GM23338 (cell line): ENCODE measurements around the gene PBXIP1. TPM values are rescaled to one million over a fixed set of nuclear protein-coding genes. Genes with fewer than 3 reads are reported as not detected.

ENCODE experiments used
- ATAC-seq: fragments of 200-7000 bp; cut with Tn5 transposase; 3 replicates; pipeline ENCODE4 v1.9.1; 2020
- DNase-seq: peaks from one replicate; pipeline ENCODE4 v3.0.0-alpha.2; 2015; ENCODE audit warnings: low spot score
- H2AFZ ChIP-seq: fragments of 200-600 bp; sonication (generic); 2 replicates; pipeline ENCODE4 v1.8.0; 2016; ENCODE audit warnings: antibody characterized with exemption, mild to moderate bottlenecking, moderate library complexity
- H3F3A ChIP-seq: fragments of 200-600 bp; sonication (generic); replicated peaks from 2 replicates; pipeline ENCODE4 v1.8.0; 2017; ENCODE audit warnings: antibody characterized with exemption, mixed run types, low read depth
- H3K27ac ChIP-seq: fragments of 200-600 bp; sonication (generic); 2 replicates; pipeline ENCODE4 v1.6.1; 2016; ENCODE audit warnings: low read depth
- H3K27me3 ChIP-seq: fragments of 200-600 bp; sonication (generic); 2 replicates; pipeline ENCODE4 v1.8.0; 2016; ENCODE audit warnings: mild to moderate bottlenecking, mixed run types, moderate library complexity; ENCODE audit not compliant: insufficient read depth
- H3K36me3 ChIP-seq: fragments of 200-600 bp; sonication (generic); 2 replicates; pipeline ENCODE4 v1.8.0; 2016; ENCODE audit warnings: mild to moderate bottlenecking; ENCODE audit not compliant: insufficient read depth
- H3K4me1 ChIP-seq: fragments of 200-600 bp; sonication (generic); 2 replicates; pipeline ENCODE4 v1.8.0; 2016; ENCODE audit warnings: mild to moderate bottlenecking, moderate library complexity; ENCODE audit not compliant: insufficient read depth
- H3K4me2 ChIP-seq: fragments of 200-600 bp; sonication (generic); 2 replicates; pipeline ENCODE4 v1.7.1; 2017; ENCODE audit warnings: mixed run types
- H3K4me3 ChIP-seq: fragments of 200-600 bp; sonication (generic); 2 replicates; pipeline ENCODE4 v1.6.1; 2016; ENCODE audit warnings: mixed run types
- H3K79me2 ChIP-seq: fragments of 200-600 bp; sonication (generic); replicated peaks from 2 replicates; pipeline ENCODE4 v1.8.0; 2017; ENCODE audit warnings: mild to moderate bottlenecking; ENCODE audit not compliant: insufficient read depth
- H3K9me2 ChIP-seq: fragments of 200-600 bp; sonication (generic); 2 replicates; pipeline ENCODE4 v1.8.0; 2017; ENCODE audit not compliant: insufficient read depth
- H4K20me1 ChIP-seq: fragments of 200-600 bp; sonication (generic); replicated peaks from 2 replicates; pipeline ENCODE4 v1.8.0; 2017; ENCODE audit warnings: mild to moderate bottlenecking; ENCODE audit not compliant: insufficient read depth
- H3K27ac Mint-ChIP-seq: 2 replicates; pipeline ENCODE4 v1.8.0; 2020; ENCODE audit warnings: inconsistent platforms, mild to moderate bottlenecking, moderate library complexity, mixed read lengths
- H3K27me3 Mint-ChIP-seq: 3 replicates; pipeline ENCODE4 v1.8.0; 2022; ENCODE audit warnings: low read depth, mild to moderate bottlenecking, moderate library complexity, mixed read lengths, inconsistent platforms; ENCODE audit not compliant: insufficient read depth, poor library complexity
- H3K36me3 Mint-ChIP-seq: 3 replicates; pipeline ENCODE4 v1.8.0; 2021; ENCODE audit warnings: low read depth, mild to moderate bottlenecking, inconsistent platforms, moderate library complexity, mixed read lengths
- H3K4me1 Mint-ChIP-seq: 3 replicates; pipeline ENCODE4 v1.8.0; 2020; ENCODE audit warnings: mild to moderate bottlenecking, inconsistent platforms, mixed read lengths
- H3K4me3 Mint-ChIP-seq: 3 replicates; pipeline ENCODE4 v1.8.0; 2021; ENCODE audit warnings: moderate library complexity, mild to moderate bottlenecking, inconsistent platforms, mixed read lengths
- H3K9me3 Mint-ChIP-seq: 3 replicates; pipeline ENCODE4 v1.8.0; 2020; ENCODE audit warnings: moderate library complexity, mild to moderate bottlenecking, inconsistent platforms, mixed read lengths
- EZH2 ChIP-seq: fragments of 200-600 bp; sonication (generic); IDR thresholded peaks from one replicate; pipeline ENCODE4 v1.8.0; 2017; ENCODE audit warnings: antibody characterized with exemption, mild to moderate bottlenecking, low read depth; ENCODE audit not compliant: unreplicated experiment
- EZH2phosphoT487 ChIP-seq: fragments of 200-600 bp; sonication (generic); IDR thresholded peaks from one replicate; pipeline ENCODE4 v1.8.1; 2018; ENCODE audit warnings: antibody characterized with exemption; ENCODE audit not compliant: unreplicated experiment
- NANOG ChIP-seq: IDR thresholded peaks from 2 replicates; pipeline ENCODE4 v1.6.1; 2016; ENCODE audit warnings: antibody characterized with exemption, borderline replicate concordance
- POLR2AphosphoS5 ChIP-seq: IDR thresholded peaks from 2 replicates; pipeline ENCODE4 v1.6.1; 2016; ENCODE audit warnings: antibody characterized with exemption, low read depth
- REST ChIP-seq: IDR thresholded peaks from one replicate; pipeline ENCODE4 v1.6.1; 2018; ENCODE audit warnings: antibody characterized with exemption; ENCODE audit not compliant: unreplicated experiment
- STAT1 ChIP-seq: IDR thresholded peaks from one replicate; pipeline ENCODE4 v1.6.1; 2016; ENCODE audit warnings: antibody characterized with exemption; ENCODE audit not compliant: unreplicated experiment
- polyA plus RNA-seq: library from polyadenylated mRNA; unstranded; fragments of >200 nt; fragmentation: Nextera tagmentation; extraction: Ambion mirVana; gene quantifications from 2 replicates; pipeline ENCODE4 v1.2.1, GENCODE V29; 2016
- total RNA-seq: library from RNA; depleted of rRNA; stranded (reverse); fragments of >200 nt; shearing (Covaris generic); gene quantifications from 2 replicates; pipeline ENCODE4 v1.2.3, GENCODE V29; 2014

Gene PBXIP1
- total and polyA plus RNA-seq, 2 experiments from 2014 or later, result 7.0 to 31.8 TPM

- no peak for TF ChIP-seq EZH2phosphoT487
- TF ChIP-seq NANOG, result no peak
- no peak for TF ChIP-seq EZH2
- no peak for TF ChIP-seq REST
- H3F3A ChIP-seq, result peaks cover 31% of the 10 kb centered on the region
- H3K79me2 ChIP-seq, result peaks cover 42% of the 10 kb centered on the region
- Mint-ChIP-seq H3K36me3 (peaks cover 54% of the 10 kb centered on the region), H3K27me3 (peaks cover 14% of the 10 kb centered on the region), H3K4me3 (no peak overlapping the region), H3K27ac (peak overlapping the region; percentile 88), H3K4me1 (peaks cover 36% of the 10 kb centered on the region), H3K9me3 (peaks cover 3% of the 10 kb centered on the region; the same call in 1 of the 3 replicates)
- peak overlapping the region; percentile 90 for H3K4me2 ChIP-seq
- peaks cover 18% of the 10 kb centered on the region for H3K4me1 ChIP-seq
- no peaks in the 10 kb centered on the region for H3K27me3 ChIP-seq
- no peak overlapping the region for H2AFZ ChIP-seq
- H4K20me1 ChIP-seq, result peaks cover 17% of the 10 kb centered on the region
- no peak for DNase-seq
- no peaks in the 10 kb centered on the region for H3K9me2 ChIP-seq
- no peak for ATAC-seq
- H3K27ac ChIP-seq, result no peak overlapping the region; the same call in 1 of the 2 replicates
- H3K36me3 ChIP-seq, result peaks cover 26% of the 10 kb centered on the region
- peak overlapping the region; percentile 82 for H3K4me3 ChIP-seq
Observed at GRCh38 chr1:154969246-154969645, 13.3 kb upstream of the PBXIP1 start.

- peaks cover 14% of the 10 kb centered on the region for H3K27me3 Mint-ChIP-seq
Observed at GRCh38 chr1:154968731-154969130, 12.8 kb upstream of the PBXIP1 start.

GRCh38 chr1:154967331-154967950, 11.5 kb upstream of the PBXIP1 start:
- peak overlapping the region; percentile 33; the same call in 1 of the 3 replicates for H3K4me3 Mint-ChIP-seq
- H3K27ac Mint-ChIP-seq, result no peak overlapping the region
- Histone ChIP-seq H3K9me2 (no peaks in the 10 kb centered on the region), H3K4me2 (no peak overlapping the region), H2AFZ (no peak overlapping the region), H3K27ac (no peak overlapping the region), H3K36me3 (peaks cover 36% of the 10 kb centered on the region), H4K20me1 (peaks cover 24% of the 10 kb centered on the region), H3F3A (peaks cover 43% of the 10 kb centered on the region), H3K4me1 (peaks cover 30% of the 10 kb centered on the region), H3K27me3 (no peaks in the 10 kb centered on the region), H3K4me3 (no peak overlapping the region; the same call in 1 of the 2 replicates), H3K79me2 (peaks cover 42% of the 10 kb centered on the region)
- H3K4me1 Mint-ChIP-seq, result peaks cover 48% of the 10 kb centered on the region
- DNase-seq, result no peak
- TF ChIP-seq STAT1 (no peak), POLR2AphosphoS5 (no peak), EZH2 (no peak), REST (no peak)
- ATAC-seq, result no peak
- H3K36me3 Mint-ChIP-seq, result peaks cover 71% of the 10 kb centered on the region
- H3K27me3 Mint-ChIP-seq, result peaks cover 11% of the 10 kb centered on the region
- H3K9me3 Mint-ChIP-seq, result no peaks in the 10 kb centered on the region

More at GRCh38 chr1:154968731-154969130, 12.8 kb upstream of the PBXIP1 start:
- H3K9me3 Mint-ChIP-seq, result peaks cover 3% of the 10 kb centered on the region; the same call in 1 of the 3 replicates
- no peaks in the 10 kb centered on the region for H3K27me3 ChIP-seq
- H3K36me3 Mint-ChIP-seq, result peaks cover 59% of the 10 kb centered on the region
- H3F3A ChIP-seq, result peaks cover 33% of the 10 kb centered on the region
- no peaks in the 10 kb centered on the region for H3K9me2 ChIP-seq
- H3K36me3 ChIP-seq, result peaks cover 28% of the 10 kb centered on the region
- H3K27ac Mint-ChIP-seq, result peak overlapping the region; percentile 63
- H4K20me1 ChIP-seq, result peaks cover 22% of the 10 kb centered on the region
- peaks cover 40% of the 10 kb centered on the region for H3K4me1 Mint-ChIP-seq
- peak overlapping the region; percentile 90 for H3K4me2 ChIP-seq
- peaks cover 23% of the 10 kb centered on the region for H3K4me1 ChIP-seq
- peaks cover 42% of the 10 kb centered on the region for H3K79me2 ChIP-seq
- no peak overlapping the region for H3K4me3 Mint-ChIP-seq
- no peak for TF ChIP-seq STAT1
- no peak for TF ChIP-seq EZH2
- peak overlapping the region; percentile 82 for H3K4me3 ChIP-seq
- ATAC-seq, result no peak
- DNase-seq, result no peak
- no peak overlapping the region for H3K27ac ChIP-seq
- no peak overlapping the region for H2AFZ ChIP-seq
